Activated naive CD4-positive, alpha-beta T cell treated with anti-CD3 and anti-CD28 coated beads, Interleukin-2, amount 10 ng/mL, durations not matched to agents 5 hours and 36 hours (primary cell): ENCODE data around the gene CCDC73. TPM values are rescaled to one million over a fixed set of nuclear protein-coding genes. Genes with fewer than 3 reads are reported as not detected.

Experiments used
- total RNA-seq, 2 experiments: library from RNA; stranded (reverse); gene quantifications; one replicate each; pipeline ENCODE4 v1.2.3, GENCODE V29; 2021

CCDC73 gene
- not detected for total RNA-seq

DNA sequence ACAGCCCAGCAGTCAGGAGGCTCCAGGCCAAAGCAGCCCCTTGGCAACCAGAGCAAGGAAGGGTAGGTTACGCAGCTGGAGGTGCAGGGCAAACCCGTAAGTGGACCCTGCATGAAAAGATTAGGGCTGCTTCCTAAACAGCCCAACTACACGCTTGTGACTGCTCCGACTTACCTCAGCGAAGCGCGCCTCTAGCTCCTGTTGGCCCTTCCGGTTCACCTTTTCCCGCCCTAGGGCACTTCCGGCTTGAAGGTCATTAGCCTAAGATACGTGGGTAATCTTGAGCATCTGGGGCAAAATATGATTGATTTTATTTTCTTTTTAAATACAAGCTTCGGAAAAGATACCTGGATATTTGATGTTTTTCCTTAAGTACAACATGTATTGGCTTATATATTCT is at the start of gene CCDC73:
Gene CCDC73, minus strand, starts transcription at position 224 of the 400 bp plus-strand sequence. CDS start 34,419 bp downstream, outside the sequence.

DNA sequence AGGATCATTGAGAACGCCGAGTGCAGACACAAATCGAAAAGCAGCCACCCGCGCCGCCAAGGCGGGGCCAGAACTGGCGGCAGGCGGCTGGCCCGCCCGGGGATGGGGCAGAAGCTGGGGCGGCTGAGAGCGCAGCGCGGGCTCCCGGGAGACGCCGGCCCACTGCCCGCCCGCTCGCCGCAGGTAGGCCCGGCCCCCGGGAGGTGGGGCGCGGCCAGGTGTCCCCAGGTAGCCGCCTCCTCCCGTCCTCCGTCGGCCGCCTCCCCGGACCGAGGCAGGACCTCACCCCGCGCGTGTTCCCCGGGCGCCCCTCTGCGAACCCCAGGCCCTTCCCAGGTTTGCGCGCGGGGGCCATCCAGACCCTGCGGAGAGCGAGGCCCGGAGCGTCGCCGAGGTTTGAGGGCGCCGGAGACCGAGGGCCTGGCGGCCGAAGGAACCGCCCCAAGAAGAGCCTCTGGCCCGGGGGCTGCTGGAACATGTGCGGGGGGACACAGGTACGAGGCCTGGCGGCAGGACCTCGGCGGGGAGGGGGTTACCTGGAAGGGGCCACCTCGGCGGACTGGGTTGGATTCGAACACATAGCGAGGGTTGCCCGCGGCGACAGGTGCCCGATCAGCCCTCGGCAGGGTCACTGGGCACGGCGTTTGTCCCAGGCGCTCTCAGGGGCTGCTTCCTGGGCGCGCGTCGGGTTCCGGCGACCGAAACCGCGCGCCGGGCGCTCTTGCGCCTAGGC is 35.4 kb upstream of the CCDC73 start, which contains the start of gene PRRG4:
Gene PRRG4, plus strand, starts transcription at position 248 of the 733 bp plus-strand sequence. CDS start 603 bp downstream, outside the sequence.

DNA sequence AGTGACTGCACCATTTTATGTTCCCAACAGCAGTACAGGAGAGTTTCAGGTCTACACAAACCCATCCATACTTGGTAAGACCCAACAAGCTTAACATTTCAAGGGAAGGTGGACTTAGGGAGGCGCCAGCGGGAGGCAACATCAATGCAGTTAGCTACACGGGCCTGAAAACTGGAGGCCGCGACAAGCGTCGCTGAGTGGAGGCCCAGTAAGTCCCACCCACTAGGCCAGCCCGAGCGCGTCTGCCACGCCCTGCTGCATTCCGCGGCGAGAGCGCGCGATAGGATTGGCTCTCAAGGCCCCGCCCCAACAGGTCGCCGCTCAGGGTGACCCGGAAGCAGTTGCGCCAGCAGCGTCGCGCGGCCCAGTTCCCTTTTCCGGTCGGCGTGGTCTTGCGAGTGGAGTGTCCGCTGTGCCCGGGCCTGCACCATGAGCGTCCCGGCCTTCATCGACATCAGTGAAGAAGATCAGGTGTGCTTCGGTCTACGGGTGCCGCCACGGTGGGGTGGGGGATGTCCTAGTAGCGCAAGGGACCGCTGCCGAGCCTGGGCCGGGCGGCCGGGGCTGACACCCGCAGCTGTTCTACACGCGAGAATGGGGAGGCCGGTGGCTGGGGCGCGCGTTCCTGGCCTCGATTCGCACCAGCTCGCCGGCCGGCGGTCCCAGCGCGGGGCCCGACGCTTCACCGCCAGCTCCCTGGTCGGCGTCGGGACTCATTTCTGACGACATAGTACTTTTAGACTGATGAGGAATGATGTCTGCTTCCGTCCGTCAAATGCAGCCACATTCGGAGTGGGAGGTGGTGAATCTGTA is 210.8 kb downstream of the CCDC73 start, which contains the start of gene EIF3M:
Gene EIF3M, plus strand, starts transcription at position 373 of the 813 bp plus-strand sequence. Its CDS starts 57 bp downstream, at position 430.

Other genes starting within 250 kb of the CCDC73 start
- gene EIF3M, start 210.8 kb downstream of the CCDC73 start, total RNA-seq = 100 to 1,000 TPM; 277 to 281 TPM
- under 1 TPM; 0.13 to 0.14 TPM for gene PRRG4, start 35.3 kb upstream of the CCDC73 start, total RNA-seq
- gene QSER1, start 98.1 kb upstream of the CCDC73 start, total RNA-seq = 10 to 100 TPM; 11.6 to 12.1 TPM
- under 1 TPM; 0.31 to 0.43 TPM for gene DEPDC7, start 221.2 kb upstream of the CCDC73 start, total RNA-seq
- gene TCP11L1, start 244.9 kb upstream of the CCDC73 start, total RNA-seq = 10 to 100 TPM; 11.9 to 12.9 TPM